ENCODE measurements around the gene PTPRD.

DNA sequence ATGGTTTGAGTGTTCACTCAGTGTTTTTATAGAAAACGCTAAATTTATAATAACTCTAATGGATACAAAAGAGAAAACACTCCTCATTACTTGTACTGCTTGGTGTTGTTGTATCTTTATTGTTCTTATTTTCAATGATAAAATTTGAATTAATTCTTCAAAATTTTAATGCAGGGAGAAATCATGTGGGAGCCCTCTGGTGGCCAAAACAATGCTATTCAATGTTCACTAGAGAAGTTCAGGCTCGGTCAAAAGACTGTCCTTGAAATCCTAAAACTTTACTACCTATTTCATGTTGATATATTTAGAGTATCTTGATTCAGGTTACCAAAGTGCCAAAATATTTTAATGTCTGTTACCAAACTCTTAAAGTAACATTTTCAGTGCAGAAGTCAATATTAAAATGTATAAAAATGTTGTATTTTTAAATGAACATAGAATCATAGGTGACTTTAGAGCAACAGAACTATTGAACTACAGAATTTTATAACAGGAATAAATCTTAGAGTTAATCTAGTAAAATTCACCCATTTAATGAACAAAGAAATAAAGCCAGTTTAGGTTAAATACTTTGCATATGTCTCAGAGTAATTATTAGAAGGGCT is 1259.8 kb downstream of the PTPRD start:
- TF ChIP-seq, protein P1, sequence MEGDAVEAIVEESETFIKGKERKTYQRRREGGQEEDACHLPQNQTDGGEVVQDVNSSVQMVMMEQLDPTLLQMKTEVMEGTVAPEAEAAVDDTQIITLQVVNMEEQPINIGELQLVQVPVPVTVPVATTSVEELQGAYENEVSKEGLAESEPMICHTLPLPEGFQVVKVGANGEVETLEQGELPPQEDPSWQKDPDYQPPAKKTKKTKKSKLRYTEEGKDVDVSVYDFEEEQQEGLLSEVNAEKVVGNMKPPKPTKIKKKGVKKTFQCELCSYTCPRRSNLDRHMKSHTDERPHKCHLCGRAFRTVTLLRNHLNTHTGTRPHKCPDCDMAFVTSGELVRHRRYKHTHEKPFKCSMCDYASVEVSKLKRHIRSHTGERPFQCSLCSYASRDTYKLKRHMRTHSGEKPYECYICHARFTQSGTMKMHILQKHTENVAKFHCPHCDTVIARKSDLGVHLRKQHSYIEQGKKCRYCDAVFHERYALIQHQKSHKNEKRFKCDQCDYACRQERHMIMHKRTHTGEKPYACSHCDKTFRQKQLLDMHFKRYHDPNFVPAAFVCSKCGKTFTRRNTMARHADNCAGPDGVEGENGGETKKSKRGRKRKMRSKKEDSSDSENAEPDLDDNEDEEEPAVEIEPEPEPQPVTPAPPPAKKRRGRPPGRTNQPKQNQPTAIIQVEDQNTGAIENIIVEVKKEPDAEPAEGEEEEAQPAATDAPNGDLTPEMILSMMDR (conservative IDR thresholded peaks at IDR 0.05; ENCODE audit: low read length), result peak; percentile 81
- TF ChIP-seq EZH2phosphoT487 (IDR thresholded peaks at IDR 0.05; ENCODE audit: borderline replicate concordance), result no peak

All from Loucy (cell line).